ENCODE data around the gene ACER2.

ACER2 gene

GRCh38 chr9:19451240-19452087 lies 42.7 kb downstream of the ACER2 start:
- Mint-ChIP-seq H3K36me3 (ENCODE audit: low read depth) (peaks cover 10% of the 10 kb centered on the region), H3K9me3 (no peaks in the 10 kb centered on the region), H3K4me1 (no peaks in the 10 kb centered on the region), H3K4me3 (no peak overlapping the region), H3K27ac (no peak overlapping the region), H3K27me3 (ENCODE audit: low read depth) (no peaks in the 10 kb centered on the region)
- TF ChIP-seq CTCF (IDR thresholded peaks at IDR 0.05; ENCODE audit: unreplicated experiment in 3 of 3): no peak

DNA sequence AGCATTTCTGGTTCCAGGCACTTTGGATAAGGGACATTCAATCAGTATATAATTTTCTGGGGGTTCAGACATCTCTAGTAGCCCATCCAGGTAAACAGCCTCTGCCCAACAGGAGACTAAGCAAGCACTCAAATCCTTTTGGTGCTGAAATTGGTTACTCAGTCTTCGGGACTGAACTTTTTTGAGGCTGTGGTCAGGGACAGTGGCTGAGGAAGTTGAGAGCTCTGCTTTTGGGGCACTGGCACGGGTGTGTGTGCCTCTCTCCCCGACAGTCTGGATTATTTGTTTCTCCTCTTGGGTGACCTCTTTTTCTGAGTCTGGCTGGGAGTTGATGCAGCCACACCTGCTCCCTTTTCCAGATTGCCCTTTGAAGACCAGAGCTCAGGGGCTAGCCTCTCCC lies 47.6 kb downstream of the ACER2 start:
- H3K27me3 Mint-ChIP-seq (ENCODE audit: low read depth): no peaks in the 10 kb centered on the region
- H3K36me3 Mint-ChIP-seq (ENCODE audit: low read depth): peaks cover 6% of the 10 kb centered on the region
- peaks cover 6% of the 10 kb centered on the region for H3K4me1 Mint-ChIP-seq
- no peak for TF ChIP-seq CTCF (IDR thresholded peaks at IDR 0.05; ENCODE audit: unreplicated experiment in 3 of 3)
- H3K27ac Mint-ChIP-seq: no peak overlapping the region
- H3K9me3 Mint-ChIP-seq: no peaks in the 10 kb centered on the region
- no peak overlapping the region for H3K4me3 Mint-ChIP-seq

DNA sequence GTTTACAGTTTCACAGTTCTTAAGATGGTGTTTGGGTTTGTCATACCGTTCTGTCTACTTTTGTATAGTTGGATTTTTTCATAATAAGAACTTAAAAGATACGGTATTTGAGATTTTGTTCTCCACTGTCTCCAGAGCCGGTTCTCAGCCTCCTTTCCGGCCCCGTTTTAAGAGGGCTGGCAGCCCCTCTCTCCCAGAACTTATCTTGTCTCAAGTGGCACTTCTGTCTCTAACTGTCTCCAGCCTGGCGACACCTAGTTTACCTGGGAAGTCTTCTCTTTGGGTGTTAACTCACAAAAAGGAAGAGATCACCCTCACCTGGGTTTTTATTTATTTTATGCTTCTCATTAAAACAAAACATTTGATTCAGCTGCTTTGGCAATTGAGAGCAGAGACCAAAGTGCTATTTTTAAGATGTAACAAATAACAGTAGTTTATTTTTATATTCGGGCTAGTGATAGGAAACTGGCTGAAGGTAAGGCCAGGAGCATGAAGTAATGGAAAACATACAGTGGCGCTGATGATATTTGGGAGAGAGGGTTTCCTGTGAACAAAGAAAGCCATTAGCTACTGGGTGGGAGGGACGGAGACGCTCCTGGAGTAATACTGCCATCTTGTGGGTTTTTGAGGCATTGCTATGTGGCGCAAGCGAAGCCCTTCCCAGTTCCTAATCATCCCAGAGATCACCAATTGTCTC lies 48.3 kb downstream of the ACER2 start:
- H3K4me3 Mint-ChIP-seq: peak overlapping the region; percentile 4 to 30 (median 15)
- H3K4me1 Mint-ChIP-seq: peaks cover 6% of the 10 kb centered on the region
- peak; percentile 94 to 99 (median 98) for TF ChIP-seq CTCF (IDR thresholded peaks at IDR 0.05; ENCODE audit: unreplicated experiment in 3 of 3)
- H3K9me3 Mint-ChIP-seq: no peaks in the 10 kb centered on the region
- peak overlapping the region in 2 of 3 experiments; percentile 6 to 16 for H3K27ac Mint-ChIP-seq
- no peaks in the 10 kb centered on the region for H3K36me3 Mint-ChIP-seq (ENCODE audit: low read depth)
- peaks cover 4% of the 10 kb centered on the region for H3K27me3 Mint-ChIP-seq (ENCODE audit: low read depth)

- Mint-ChIP-seq H3K4me3 (peak overlapping the region; percentile 4 to 30 (median 15)), H3K27ac (peak overlapping the region in 2 of 3 experiments; percentile 6 to 16), H3K36me3 (ENCODE audit: low read depth) (no peaks in the 10 kb centered on the region), H3K9me3 (no peaks in the 10 kb centered on the region), H3K4me1 (peaks cover 6% of the 10 kb centered on the region), H3K27me3 (ENCODE audit: low read depth) (peaks cover 4% of the 10 kb centered on the region)
- TF ChIP-seq CTCF (IDR thresholded peaks at IDR 0.05; ENCODE audit: unreplicated experiment in 3 of 3): no peak
Measured at GRCh38 chr9:19457693-19458009, 48.8 kb downstream of the ACER2 start.

- Mint-ChIP-seq H3K4me1 (peaks cover 13% of the 10 kb centered on the region), H3K36me3 (ENCODE audit: low read depth) (no peaks in the 10 kb centered on the region), H3K27me3 (ENCODE audit: low read depth) (peaks cover 8% of the 10 kb centered on the region), H3K4me3 (no peak overlapping the region), H3K9me3 (no peaks in the 10 kb centered on the region), H3K27ac (no peak overlapping the region)
- TF ChIP-seq CTCF (IDR thresholded peaks at IDR 0.05; ENCODE audit: unreplicated experiment in 3 of 3): no peak
Measured at GRCh38 chr9:19460243-19460642, 51.4 kb downstream of the ACER2 start.

Measured in nephron (organoid).